ENCODE results near the gene DNAJC22.
A peak's percentile ranks its signal among the peaks of the same experiment; 100 is the strongest.
"Not testable (repeated sequence)": the region's sequence is repeated elsewhere in the genome, so short reads cannot be mapped to it uniquely, and the experiment has no call there.

Gene DNAJC22

GRCh38 chr12:49346659-49347310, at the start of gene DNAJC22:
DNAJC22 (plus strand) TSS chr12:49346888; CDS start chr12:49348873, 1,985 bp downstream.
- no peak for DNase-seq

- no peak for DNase-seq
These were observed 49.0 kb upstream of the DNAJC22 start for GRCh38 chr12:49297695-49298060.

- DNase-seq, result no peak
These were observed 48.5 kb upstream of the DNAJC22 start for GRCh38 chr12:49298160-49298559.

- DNase-seq, result no peak
These were observed 44.9 kb upstream of the DNAJC22 start for GRCh38 chr12:49301760-49302159.

GRCh38 chr12:49304161-49304560, 42.5 kb upstream of the DNAJC22 start:
- no peak for DNase-seq

- no peak for DNase-seq
These were observed 40.8 kb upstream of the DNAJC22 start for GRCh38 chr12:49305762-49306510.

- DNase-seq, result no peak
These were observed 37.3 kb upstream of the DNAJC22 start for GRCh38 chr12:49309386-49309785.

GRCh38 chr12:49310451-49311000, 36.2 kb upstream of the DNAJC22 start:
- not testable (repeated sequence) for DNase-seq

GRCh38 chr12:49314811-49315210, 31.9 kb upstream of the DNAJC22 start:
- DNase-seq, result no peak

GRCh38 chr12:49317118-49317517, 29.6 kb upstream of the DNAJC22 start:
- not testable (repeated sequence) for DNase-seq

- not testable (repeated sequence) for DNase-seq
These were observed 26.1 kb upstream of the DNAJC22 start for GRCh38 chr12:49320411-49321103.

- no peak for DNase-seq
These were observed 24.4 kb upstream of the DNAJC22 start for GRCh38 chr12:49322367-49322707.

- DNase-seq, result peak; percentile 81 to 98 (median 96)
These were observed 23.8 kb upstream of the DNAJC22 start, which contains the start of gene TROAP for GRCh38 chr12:49322708-49323523. TROAP (plus strand) TSS chr12:49323255; CDS start chr12:49323609, 354 bp downstream.

- no peak for DNase-seq
These were observed 23.1 kb upstream of the DNAJC22 start for GRCh38 chr12:49323524-49324097.

GRCh38 chr12:49325606-49326005, 21.1 kb upstream of the DNAJC22 start:
- DNase-seq, result no peak

GRCh38 chr12:49327368-49327767, 19.3 kb upstream of the DNAJC22 start:
- no peak for DNase-seq

GRCh38 chr12:49327887-49328286, 18.8 kb upstream of the DNAJC22 start:
- DNase-seq, result no peak

- DNase-seq, result no peak
These were observed 17.9 kb upstream of the DNAJC22 start for GRCh38 chr12:49328816-49329215.

GRCh38 chr12:49330032-49330619, 16.6 kb upstream of the DNAJC22 start:
- no peak for DNase-seq

- no peak for DNase-seq
These were observed 15.9 kb upstream of the DNAJC22 start for GRCh38 chr12:49330631-49331379.
